Activated T-cell treated with anti-CD3 and anti-CD28 coated beads for 24 hours (primary cell): ENCODE data around the gene NDUFA6.
A peak's percentile ranks its signal among the peaks of the same experiment; 100 is the strongest.
"Not testable (repeated sequence)": the region's sequence is repeated elsewhere in the genome, so short reads cannot be mapped to it uniquely, and the experiment has no call there.

Experiments
- DNase-seq: peaks from one replicate; pipeline ENCODE4 v3.0.0-alpha.2; 2020; ENCODE audit warnings: low read depth

Gene NDUFA6

DNA sequence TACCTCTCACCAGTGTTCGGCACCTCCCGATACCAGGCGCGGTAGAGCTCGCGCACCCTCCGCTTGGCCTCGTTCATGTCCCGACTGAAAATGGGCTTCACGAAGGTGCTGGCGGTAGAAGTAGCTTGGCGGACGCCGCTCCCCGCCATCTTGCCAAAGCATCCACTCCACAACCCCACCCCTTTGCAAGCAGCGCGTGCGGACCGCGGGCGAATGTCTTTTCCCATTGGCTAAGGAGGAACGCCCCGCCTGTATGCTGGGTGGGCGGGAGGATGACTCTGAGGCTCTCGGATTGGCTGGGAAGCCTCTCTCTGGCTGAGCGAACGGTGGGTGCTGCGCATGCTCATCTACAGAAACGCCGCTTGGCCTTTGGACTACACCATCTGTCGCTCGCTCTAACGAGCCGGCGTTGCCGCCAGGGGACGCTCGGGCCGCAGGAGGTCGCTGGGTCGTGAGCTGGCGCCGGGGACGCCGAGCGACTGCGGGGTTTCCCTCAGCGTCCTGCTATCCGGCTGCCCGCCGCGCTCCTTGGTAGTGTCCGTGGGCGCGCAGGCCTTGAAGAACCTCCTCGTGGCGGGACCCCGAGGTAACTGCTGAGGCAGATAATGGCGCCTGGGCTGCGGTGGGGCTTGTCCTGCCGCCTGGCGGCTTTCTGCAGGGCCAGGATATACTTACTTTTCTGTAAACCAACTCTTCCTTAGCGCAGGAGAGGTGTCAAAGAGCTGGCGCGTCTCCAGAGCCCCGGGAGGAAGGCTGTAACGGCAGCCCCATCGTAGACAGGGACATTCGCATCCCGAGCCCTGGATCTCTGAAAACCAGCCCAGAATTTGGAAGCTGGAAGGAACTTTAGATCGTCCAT is at the start of gene NDUFA6:
Gene NDUFA6, minus strand, starts transcription at position 177 of the 859 bp plus-strand sequence. Its CDS starts 28 bp downstream, at position 149.
- peak; percentile 97 for DNase-seq

DNA sequence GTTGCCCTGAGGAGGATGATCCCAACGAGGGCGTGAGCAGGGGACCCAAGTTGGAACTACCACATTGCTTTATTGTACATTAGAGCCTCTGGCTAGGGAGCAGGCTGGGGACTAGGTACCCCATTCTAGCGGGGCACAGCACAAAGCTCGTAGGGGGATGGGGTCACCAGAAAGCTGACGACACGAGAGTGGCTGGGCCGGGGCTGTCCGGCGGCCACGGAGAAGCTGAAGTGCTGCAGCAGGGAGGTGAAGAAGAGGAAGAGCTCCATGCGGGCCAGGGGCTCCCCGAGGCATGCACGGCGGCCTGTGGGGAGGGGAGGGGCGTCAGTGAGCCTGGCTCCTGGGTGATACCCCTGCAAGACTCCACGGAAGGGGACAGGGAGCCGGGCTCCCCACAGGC is 49.6 kb upstream of the NDUFA6 start:
- not testable (repeated sequence) for DNase-seq

DNA sequence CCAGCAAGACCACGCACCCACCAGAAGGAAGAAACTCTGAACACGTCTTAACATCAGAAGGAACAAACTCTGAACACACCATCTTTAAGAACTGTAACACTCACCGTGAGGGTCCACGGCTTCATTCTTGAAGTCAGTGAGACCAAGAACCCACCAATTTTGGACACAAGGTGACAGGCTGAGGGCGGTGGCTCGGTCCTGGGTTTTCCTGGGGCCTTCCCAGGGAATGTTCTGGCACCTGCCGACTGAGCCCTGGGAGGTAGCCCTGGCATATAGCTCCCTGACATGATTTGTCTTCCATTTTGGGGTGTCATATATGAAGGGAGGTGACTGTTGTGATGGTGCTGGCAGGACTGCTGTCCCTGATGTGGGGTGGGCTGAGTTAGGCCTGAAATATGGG is 48.9 kb upstream of the NDUFA6 start:
- not testable (repeated sequence) for DNase-seq

DNA sequence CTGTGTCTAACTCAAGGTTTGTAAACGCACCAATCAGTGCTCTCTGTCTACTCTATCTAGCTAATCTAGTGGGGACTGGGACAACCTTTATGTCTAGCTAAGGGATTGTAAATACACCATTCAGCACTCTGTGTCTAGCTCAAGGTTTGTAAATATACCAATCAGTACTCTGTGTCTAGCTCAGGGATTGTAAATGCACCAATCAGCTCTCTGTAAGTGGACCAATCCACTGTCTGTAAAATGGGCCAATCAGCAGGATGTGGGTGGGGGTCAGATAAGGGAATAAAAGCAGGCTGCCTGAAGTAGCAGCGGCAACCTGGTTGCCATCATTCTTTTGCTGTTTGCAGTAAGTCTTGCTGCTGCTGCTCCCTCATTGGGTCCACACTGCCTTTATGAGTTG is 48.4 kb upstream of the NDUFA6 start:
- no peak for DNase-seq

DNA sequence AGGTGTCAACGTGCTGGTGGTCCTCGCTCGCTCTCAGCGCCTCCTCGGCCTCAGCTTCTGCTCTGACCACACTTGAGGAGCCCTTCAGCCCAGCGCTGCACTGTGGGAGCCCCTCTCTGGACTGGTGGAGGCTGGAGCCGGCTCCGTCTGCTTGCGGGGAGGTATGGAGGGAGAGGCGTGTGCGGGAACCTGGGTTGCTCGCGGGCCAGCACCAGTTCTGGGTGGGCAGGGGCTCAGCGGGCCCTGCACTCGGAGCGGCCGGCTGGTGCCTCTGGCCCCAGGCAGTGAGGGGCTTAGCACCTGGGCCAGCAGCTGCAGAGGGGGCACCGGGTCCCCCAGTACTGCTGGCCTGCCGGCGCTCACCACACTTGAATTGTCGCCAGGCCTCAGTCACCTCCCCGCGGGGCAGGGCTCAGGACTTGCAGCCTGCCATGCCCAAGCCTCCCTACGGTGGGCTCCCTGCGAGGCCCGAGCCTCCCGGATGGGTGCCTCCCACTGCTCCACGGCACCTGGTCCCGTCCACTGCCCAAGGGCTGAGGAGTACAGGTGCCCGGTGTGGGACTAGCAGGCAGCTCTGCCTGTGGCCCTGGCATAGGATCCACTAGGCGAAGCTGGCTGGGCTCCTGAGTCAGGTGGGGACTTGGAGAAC is 47.7 kb upstream of the NDUFA6 start:
- DNase-seq: no peak

DNA sequence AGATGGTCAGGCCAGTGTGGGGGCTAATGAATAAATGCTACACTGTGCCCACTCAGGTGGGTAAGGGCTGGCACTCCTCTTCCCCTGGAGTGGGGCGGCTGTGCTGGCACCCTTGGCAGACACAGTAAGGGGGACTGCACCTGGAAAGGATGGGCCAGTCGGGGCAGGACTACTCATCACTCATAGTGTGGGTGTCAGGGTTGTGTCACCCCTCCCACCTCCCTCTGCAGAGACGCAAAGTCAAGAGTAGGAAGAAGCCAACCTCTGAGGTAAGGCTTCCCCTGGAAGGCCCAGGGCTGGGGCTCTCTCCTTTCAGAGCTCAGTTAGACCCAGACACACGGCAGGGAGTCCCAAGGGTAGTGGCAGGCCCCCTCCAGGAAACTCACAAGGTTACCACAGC is 45.1 kb upstream of the NDUFA6 start:
- not testable (repeated sequence) for DNase-seq

DNA sequence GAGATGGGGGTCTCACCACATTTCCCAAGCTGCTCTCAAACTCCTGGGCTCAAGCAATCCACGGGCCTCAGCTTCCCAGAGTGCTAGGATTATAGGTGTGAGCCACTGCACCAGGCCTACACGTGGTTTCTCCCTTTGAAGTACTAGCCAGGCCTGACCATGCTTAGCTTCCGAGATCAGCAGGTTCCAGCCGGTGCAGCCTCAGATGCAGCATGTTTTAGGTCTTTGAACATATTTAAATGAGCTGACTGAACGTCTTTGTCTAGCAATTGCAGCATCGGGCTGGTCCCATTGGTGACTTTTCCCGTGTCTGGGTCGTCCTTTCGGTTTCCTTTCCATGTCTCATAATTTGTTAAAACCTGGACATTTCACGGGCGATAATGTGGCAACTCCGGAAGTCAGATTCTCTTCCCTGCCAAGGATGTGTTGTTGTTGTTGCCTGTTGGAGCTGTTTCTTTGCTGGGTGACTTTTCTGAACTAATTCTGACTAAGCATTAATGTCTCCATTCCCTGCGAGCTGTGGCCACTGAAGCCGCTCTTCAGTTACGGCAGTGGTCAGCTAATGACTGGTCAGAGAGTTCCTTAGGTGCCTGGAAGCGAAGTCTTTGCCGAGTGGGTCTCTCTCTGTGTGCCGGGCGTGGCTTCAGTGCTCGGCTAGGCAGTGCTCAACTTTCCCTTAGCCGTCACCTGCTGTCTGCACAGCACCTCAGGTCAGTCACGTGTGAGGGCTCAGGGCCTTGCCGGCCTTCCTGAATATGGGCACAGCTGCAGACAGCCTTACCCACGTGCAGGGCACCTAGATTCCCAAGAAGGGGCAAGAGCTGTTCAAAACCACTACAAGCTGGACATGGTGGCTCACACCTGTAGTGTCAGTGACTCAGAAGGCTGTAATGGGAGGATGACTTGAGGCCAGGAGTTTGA is 43.8 kb upstream of the NDUFA6 start:
- no peak for DNase-seq

DNA sequence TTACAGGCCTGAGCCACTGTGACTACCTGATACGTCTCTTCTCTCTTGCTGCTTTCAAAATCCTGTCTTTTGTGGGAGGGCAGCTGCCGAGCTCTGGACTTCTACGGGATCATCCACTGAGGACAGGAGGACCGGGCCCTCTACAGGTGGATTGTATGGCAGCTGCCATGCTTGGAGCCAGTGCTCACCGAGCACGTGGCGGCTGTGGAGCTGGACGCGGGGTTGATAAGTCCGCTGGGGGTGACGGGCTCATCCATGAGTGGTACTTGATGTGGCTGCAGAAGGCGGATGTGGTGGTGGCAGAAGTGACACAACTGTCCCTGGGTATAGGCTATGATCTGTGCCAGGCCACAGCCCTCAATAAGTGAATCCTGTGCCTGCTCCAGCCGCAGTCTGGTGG is 41.9 kb upstream of the NDUFA6 start:
- DNase-seq: no peak

DNA sequence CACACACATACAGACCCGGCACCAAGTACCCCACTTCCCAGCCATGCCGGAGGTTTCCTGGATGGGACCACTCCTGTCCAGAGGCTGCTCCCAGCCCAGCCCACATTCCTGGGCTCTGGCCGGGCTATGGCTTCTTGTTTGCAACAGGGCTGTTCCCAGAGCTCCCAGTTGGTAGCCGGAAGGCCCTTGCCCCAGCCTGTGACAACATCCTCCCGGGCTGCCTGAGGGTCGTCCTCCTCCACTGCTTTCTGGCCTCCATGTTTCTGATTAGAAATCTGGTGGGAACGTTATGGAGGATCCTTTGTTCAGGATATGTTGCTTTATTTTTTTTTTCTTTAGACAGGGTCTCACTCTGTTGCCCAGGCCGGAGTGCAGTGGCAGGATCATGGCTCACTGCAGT is 41.0 kb upstream of the NDUFA6 start:
- no peak for DNase-seq

DNA sequence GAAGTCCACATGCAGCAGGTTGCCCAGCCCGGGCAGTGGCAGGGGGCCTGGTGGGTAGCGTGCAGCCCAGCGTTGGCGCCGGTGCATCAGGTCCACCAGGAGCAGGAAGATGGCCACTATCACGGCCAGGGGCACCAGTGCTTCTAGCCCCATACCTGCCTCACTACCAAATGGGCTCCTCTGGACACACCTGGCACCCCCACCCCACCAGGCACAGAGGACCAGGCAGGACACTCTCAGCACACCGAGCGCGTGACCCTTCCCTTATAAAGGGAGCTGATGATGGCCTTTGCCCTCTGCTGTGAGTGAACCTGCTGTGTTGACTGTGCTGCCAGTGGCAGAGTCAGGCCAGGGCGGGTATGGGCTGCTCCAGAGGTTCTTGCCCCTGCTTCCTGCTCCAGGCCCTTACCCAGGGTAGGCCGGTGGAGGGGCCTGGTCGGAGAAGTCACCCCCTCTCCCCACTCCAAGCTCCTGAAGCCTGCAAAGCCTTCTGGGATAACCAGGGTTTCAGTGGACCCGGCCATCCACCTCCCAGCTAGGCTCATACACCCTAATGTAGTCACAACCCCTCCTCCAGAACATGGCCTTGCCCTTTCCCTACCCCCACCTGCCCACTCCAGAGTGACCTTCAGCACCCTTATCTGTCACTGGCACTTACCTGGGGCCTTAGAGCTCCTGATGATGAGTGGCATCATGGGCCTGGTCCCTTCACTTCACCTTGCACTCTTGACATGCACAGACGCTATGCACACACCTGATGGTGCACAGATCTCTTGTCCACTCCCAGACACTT is 40.3 kb upstream of the NDUFA6 start, which contains the start of gene CYP2D6:
Gene CYP2D6, minus strand, starts transcription at position 172 of the 793 bp plus-strand sequence. Its CDS starts 19 bp downstream, at position 153.
- DNase-seq: not testable (repeated sequence)

DNA sequence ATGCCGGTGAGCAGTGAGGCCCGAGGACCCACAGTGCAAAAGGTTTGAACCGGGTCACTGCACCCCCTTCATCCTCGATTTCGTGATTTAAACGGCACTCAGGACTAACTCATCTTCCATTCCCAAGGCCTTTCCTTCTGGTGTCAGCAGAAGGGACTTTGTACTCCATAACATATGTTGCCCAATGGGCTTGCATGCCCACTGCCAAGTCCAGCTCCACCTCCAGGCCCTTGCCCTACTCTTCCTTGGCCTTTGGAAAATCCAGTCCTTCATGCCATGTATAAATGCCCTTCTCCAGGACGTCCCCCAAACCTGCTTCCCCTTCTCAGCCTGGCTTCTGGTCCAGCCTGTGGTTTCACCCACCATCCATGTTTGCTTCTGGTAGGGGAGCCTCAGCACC is 39.6 kb upstream of the NDUFA6 start:
- DNase-seq: not testable (repeated sequence)

DNA sequence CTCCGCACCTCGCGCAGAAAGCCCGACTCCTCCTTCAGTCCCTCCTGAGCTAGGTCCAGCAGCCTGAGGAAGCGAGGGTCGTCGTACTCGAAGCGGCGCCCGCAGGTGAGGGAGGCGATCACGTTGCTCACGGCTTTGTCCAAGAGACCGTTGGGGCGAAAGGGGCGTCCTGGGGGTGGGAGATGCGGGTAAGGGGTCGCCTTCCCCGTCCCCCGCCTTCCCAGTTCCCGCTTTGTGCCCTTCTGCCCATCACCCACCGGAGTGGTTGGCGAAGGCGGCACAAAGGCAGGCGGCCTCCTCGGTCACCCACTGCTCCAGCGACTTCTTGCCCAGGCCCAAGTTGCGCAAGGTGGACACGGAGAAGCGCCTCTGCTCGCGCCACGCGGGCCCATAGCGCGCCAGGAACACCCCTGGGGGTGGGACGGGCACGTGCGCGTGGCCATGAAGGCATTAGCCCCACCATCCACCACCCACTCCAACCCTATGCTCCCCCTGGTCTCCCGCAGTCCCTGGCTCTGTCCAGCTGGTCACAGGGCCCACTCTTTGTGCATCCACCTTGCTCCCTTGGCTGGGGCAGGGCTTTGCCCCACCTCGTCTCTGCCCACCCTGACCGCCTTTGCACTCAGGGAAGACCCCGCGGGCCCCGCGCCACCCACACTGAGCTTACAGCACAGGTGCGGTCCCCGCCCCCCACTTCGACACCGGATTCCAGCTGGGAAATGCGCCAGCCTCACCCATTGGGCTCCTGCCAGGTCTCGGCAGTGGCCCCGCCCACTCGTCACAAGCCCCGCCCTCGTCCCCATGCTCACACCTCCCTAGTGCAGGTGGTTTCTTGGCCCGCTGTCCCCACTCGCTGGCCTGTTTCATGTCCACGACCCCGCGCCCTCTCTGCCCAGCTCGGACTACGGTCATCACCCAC is 38.5 kb upstream of the NDUFA6 start:
- not testable (repeated sequence) for DNase-seq

DNA sequence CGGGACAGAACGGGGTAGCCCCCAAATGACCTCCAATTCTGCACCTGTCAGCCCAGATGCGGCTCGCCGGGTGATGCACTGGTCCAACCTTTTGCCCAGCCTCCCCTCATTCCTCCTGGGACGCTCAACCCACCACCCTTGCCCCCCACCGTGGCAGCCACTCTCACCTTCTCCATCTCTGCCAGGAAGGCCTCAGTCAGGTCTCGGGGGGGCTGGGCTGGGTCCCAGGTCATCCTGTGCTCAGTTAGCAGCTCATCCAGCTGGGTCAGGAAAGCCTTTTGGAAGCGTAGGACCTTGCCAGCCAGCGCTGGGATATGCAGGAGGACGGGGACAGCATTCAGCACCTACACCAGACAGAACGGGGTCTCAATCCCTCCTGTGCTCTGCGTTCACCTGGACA is 37.4 kb upstream of the NDUFA6 start:
- DNase-seq: not testable (repeated sequence)

DNA sequence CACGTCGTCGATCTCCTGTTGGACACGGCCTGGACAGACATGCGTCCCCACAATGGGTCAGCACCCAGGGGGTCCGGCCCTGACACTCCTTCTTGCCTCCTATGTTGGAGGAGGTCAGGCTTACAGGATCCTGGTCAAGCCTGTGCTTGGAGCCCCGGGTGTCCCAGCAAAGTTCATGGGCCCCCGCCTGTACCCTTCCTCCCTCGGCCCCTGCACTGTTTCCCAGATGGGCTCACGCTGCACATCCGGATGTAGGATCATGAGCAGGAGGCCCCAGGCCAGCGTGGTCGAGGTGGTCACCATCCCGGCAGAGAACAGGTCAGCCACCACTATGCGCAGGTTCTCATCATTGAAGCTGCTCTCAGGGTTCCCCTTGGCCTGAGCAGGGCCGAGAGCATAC is 37.0 kb upstream of the NDUFA6 start:
- no peak for DNase-seq

DNA sequence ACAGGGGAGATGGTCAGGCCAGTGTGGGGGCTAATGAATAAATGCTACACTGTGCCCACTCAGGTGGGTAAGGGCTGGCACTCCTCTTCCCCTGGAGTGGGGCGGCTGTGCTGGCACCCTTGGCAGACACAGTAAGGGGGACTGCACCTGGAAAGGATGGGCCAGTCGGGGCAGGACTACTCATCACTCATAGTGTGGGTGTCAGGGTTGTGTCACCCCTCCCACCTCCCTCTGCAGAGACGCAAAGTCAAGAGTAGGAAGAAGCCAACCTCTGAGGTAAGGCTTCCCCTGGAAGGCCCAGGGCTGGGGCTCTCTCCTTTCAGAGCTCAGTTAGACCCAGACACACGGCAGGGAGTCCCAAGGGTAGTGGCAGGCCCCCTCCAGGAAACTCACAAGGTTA is 33.0 kb upstream of the NDUFA6 start:
- not testable (repeated sequence) for DNase-seq

DNA sequence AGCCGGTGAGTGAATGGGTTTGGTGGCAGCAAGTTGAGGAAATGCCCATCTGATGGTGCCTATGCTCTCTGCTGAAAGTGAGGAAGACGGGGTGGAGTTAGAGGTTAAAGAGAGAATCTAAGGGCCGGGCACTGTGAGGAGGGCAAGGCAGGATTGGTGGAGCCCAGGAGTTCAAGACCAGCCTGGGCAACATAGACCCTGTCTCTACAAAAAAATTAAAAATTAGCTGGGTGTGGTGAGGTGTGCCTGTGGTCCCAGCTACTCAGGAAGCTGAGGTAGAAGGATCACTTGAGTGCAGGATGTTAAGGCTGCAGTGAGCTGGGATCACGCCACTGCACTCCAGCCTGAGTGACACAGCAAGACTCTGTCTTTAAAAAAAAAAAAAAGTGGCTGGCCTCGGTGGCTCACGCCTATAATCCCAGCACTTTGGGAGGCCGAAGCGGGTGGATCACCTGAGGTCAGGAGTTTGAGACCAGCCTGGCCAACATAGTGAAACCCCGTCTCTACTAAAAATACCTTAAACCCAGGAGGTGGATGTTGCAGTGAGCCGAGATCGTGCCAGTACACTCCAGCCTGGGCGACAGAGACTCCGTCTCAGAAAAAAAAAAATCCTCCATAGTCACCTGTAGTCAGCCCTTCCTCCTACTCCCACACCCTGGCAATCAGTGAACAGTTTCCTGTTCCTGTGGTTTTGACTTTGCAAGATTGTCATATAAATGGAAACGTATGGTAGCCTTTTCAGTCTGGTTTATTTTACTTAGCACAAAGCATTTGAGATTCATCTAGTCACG is 29.9 kb upstream of the NDUFA6 start:
- DNase-seq: peak; percentile 23

DNA sequence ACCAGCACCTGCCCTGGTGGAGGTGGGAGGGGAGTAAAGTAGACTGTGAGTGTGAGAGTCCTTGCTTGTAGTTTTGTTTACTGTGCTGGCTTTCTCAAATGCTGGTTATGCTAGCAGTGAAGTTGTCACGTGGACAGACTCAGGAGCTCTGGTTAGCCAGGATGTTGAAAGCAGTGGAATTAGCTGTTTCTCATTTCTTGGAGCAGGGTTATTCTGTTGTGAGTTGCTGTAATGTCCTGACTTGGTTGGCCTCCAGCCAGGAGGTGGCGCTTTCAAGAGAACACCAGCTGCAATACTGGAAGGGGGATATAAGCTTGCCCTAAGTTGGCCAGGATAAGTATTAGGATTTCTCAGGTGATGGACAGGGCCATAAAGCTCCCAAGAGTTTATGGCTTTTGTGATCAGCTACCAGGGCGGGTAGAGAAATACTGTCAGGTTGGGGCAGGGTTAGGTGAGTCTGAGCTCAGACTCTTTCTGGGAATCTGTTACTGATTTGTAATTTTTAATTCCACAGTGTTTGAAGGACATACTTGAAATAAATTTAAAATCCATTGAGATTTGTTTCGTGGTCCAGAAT is 26.4 kb upstream of the NDUFA6 start:
- DNase-seq: no peak

DNA sequence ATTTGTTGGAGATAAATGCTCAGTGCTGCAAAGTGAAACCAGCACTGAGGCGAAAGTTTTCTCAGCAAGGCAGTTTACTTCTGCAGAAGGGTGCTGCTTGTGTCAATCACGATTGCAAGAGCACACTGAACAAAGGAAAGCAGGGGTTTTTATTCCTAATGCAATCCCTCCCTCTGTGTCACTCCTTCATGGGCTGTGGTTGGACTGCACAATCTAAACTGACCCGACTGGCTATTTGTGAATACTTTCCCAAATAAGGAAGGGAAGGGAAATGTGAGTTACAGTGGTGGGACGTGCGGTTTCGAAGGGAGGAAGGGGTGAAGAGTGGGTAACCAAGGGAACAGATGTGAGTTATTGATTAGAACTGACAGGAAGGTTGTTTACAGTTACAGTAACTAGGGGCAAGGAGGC is 24.9 kb upstream of the NDUFA6 start:
- not testable (repeated sequence) for DNase-seq

DNA sequence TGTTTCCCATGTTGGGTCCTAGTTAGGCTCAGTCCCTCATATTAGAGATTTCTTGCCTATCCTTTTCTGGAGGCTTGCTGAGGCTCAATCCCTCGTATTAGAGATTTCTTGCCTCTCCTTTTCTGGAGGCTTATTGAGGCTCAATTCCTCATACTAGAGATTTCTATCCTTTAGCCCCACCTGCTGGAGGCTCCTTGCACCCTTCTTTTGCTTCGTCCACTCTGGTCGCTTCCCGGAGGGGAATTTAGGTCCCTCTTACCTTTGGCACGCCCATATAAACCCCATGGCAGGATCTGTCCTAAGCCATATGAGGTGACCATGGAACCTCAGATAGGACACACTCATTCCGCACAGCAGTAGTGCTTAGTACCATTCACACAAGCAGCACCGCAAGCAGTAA is 24.1 kb upstream of the NDUFA6 start:
- DNase-seq: no peak
